Measurements from ENCODE around the gene MYL6B.

GRCh38 chr12:56188131-56188777 is 35.9 kb downstream of the MYL6B start:
- TF ChIP-seq CTCF (conservative IDR thresholded peaks at IDR 0.05; ENCODE audit: low read depth, low read length) (no peak), MAFK (IDR thresholded peaks at IDR 0.05; ENCODE audit: low read depth, low read length) (no peak), FOS (IDR thresholded peaks at IDR 0.05; ENCODE audit: low read depth, low read length) (no peak)

All from IMR-90 (cell line).